Midbrain (tissue), 1 donor: Measurements from ENCODE around the gene HNRNPA3.
A peak's percentile ranks its signal among the peaks of the same experiment; 100 is the strongest.
"Not testable (repeated sequence)": the region's sequence is repeated elsewhere in the genome, so short reads cannot be mapped to it uniquely, and the experiment has no call there.

Experiments
- DNase-seq: peaks from one replicate; lab custom pipeline; 2025; lab: John Stamatoyannopoulos, UW

Gene HNRNPA3

DNA sequence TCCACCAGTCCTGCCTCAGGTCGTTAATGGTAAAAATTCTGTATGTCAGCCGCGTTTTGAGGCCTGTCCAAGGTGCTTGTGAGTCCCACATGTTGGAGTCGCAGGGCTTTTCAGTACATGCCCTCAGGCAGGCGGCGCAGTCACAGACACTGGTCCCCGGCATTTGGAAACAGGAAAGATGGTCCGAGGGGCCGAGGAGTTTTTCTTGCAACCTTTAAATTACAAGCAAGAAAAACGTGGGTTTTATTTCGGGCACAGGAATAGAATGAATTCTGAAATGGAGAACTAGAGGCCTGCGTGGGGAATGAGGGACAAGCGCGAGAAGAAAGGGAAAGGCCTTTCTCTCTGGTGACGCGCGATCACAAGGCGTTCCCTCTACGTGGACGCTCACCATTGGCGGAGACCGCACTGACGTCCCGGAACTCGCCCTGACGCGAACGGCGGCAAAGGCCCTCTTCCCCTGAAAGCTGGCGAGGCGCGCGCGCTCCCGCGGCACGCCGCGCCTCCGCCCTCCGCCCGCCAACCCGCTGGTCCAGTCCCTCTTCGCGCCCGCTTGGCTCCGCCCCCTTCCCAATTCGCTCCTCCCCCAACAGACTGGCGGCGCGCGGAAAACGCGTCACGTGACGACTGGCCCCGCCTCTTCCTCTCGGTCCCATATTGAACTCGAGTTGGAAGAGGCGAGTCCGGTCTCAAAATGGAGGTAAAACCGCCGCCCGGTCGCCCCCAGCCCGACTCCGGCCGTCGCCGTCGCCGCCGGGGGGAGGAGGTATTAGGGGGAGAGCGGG, at the start of gene HNRNPA3:
TSS of gene HNRNPA3 (plus strand) at position 689 of the 785 bp plus-strand sequence. CDS start at position 695, 6 bp downstream.
- DNase-seq = peak; percentile 99

DNA sequence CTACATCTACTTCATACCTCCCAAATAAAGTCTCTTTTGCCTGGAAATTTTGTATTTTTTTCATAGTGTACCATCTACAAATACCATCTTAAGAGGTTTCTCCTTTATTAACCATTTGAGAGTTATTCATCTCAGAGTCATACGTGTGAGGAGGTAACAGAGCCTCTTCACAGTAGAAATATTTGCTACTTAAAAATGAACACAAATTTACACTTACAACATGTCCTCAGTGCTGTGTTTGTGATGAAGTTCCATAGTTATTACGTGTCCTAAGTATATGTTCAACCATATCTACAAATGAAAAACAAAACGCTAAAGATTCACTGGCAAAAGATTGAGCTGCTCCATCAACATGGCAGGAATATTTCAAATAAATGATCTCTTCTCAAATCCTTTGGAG, 48.5 kb upstream of the HNRNPA3 start:
- peak; percentile 54 for DNase-seq

DNA sequence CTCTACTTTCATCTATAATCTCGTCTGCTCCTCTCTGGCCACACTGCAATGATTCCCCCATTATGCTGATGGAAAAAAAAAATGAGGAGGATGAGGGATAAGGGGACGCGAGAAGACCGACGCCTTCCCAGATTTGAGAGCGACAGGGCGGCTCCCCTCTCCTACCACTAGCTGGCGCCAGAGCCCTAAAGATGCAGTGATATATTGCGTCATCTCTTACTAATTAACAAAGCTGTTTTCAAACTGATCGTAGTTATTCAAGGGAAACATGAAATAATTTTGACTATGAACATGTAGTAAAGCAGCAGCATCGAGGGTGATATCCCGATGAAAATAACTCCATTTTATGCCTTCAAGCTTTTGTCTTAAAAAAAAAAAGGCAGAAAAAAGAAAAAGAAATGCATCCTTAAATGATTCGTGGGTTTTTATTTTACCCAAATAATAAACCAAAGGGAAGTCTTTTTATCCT, 48.0 kb upstream of the HNRNPA3 start:
- peak; percentile 93 for DNase-seq

DNA sequence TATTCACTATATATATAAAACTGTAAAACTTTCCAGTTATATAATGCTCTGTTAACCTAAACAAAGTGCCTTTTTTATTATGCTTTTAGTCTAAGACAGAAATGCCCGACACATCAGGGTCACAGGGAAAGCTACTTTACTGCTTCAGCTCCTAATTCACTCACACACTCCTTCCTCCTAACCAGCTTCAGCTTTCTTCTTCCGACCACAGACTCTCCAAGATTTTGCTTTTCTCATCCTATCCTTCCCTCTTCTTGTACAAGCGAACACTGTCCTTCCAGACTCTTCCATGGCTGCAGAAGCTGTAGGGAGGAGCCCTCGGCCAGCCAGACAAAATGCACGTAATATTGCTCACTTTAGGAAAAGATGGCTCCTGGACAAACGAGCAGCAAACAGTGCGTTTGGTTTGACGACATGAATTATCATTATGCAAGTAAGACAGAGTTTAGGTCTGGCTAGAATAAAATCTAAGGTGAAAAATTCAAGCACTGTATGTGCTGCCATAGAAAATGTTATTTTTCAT, 47.5 kb upstream of the HNRNPA3 start:
- DNase-seq = peak; percentile 75

DNA sequence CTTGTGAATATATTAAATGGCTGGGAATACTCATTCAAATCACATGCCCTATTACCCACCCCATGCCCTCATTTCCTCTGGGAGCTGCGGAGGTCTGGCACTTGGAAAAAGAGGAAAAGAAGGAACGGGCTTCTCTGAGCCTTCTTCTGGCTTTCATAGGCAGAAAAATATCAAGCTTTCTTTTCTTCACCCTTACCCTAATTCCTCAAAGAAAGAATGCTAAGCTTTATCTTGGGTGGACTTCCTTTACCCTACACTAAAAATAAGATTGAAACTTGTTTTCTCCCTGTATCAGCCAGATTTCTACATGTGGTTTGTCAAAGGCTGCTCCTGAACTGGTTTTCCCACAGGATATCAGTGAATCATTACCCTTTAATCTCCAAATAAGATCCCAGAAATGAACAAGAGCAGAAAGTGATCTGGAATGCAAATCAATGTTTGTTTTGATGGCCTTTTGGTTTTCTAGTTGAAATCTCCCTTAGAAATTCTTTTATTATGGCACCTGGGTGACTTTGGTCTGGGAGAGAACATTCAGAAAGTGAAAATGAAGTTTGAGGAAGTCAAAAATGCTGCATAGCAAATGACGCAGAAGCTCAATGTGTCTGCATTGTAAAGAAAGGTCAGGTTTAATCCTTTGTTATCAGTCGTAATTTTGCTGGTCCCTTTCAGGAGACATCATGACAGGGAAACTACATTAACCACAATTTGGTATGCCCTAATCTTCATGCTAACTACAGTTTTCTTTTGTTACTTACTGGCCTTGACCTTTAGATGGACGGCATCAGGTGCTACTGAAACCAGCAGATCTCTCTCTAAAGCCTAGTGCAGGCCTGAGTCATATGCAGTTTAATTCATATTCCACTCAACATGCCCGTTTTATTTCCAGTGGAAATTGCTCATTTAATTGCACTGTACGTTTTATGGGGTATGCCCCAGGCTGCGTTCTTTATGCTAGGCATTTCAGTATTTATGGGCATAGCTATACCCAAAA, 46.6 kb upstream of the HNRNPA3 start:
- DNase-seq = peak; percentile 69

DNA sequence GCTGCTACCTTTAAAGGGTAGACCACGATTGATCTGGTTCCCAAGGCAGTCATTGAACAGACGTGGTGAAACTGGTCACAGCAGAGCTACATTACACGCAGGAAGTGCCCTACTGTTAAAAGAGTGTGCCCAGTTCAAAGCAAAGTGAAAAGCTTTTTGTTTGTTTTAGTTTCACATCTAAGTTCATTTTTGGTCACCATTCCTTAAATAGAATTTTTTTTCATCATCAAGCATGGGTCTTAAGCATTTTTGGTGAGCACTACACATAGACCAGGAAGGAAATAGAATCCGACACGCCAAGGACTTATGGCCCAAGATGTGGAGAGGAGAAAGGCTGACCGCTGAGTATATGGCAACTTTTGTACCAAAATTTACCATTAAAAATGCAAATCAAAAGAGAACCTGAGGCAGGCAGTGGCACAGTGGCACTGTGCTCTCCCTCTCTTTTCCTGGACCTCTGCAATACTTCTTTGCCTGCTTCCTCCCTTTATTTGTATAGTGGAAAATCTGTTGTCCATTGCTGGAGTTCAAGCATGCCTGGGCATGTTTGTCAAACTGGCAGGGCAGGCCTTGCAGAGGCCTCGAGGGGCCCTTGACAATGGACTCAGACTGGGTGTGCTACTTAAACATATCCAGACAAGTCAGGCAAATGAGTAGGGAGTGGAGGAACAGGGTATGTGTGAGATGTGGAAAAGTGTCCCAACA, 42.6 kb upstream of the HNRNPA3 start:
- no peak for DNase-seq

DNA sequence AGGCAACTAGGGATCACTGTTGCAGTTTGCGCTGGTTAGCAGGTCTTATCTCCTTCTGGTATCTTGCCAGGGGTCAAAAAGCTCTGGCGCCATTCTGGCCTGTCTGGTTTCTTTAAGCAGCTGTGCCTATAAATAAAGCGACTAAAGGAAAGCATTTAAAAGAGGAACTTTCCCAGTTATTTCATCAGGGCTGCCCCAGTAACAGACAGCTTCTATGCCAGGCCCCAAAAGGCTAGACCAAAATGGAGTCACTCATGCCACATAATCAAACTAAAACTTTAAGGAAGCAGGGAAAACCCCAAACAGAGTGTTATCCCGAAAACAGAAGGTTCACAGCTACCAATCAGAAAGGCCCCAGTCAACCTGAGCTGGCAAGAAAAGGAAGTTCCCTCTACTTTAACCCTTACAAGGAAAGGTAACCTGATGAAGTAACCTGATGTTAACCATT, 41.2 kb upstream of the HNRNPA3 start:
- peak; percentile 23 for DNase-seq

DNA sequence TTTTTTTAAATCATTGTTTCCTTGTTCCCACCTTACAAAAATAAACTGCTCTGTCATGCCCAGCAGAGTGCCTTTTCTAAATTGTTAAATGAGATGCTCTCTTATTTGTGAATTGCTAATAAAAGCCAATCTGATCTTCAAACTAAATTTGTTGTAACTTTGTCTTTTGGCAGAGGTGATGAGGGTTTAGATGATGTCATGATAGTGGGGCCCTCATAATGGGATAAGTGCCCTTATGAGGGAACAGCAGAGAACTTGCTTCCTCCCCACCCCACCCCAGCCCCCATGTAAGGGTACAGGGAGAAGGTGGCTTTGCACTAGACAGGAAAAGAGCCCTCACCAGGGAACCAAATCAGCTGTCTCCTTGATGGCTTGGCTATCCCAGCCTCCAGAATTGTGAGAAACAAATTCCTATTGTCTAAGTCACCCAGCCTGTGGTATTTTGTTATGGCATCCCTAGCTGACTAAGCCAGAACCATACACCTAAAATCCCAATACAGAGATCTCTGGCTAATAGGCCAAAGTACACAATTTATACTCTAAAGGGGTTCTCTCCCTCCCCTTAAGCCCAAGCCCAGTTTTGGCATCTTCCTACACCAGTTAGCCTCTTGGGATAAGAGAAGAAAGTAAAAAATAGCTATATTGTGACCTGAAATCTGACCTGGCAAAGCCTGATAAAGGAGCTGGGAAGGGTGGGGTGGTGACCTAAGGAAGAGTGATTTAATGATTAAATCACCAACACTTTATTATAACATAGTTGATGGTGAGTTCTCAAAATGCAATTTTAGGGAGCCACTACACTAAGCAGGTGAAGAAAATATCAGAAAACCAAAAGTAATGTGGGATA, 40.3 kb upstream of the HNRNPA3 start:
- no peak for DNase-seq

DNA sequence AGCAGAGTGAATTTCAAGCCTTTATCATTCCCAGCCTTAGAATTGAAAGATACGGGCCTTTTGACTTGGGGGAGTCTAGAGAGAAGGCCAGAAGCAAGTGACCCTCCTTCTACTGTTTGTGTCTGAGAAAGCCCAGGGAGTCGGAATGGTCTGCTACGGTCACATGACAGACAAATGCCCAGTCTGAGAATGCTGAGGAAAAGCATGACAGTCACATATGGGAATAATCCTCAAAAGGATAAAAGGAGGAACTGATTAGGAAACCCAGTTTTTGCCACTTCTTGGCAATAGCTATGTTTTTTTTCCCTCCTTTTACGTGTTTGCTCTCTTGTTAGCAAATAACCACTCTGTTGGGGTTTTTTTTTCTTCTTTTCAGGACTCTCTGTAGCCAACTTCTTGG, 38.1 kb upstream of the HNRNPA3 start:
- DNase-seq = no peak

DNA sequence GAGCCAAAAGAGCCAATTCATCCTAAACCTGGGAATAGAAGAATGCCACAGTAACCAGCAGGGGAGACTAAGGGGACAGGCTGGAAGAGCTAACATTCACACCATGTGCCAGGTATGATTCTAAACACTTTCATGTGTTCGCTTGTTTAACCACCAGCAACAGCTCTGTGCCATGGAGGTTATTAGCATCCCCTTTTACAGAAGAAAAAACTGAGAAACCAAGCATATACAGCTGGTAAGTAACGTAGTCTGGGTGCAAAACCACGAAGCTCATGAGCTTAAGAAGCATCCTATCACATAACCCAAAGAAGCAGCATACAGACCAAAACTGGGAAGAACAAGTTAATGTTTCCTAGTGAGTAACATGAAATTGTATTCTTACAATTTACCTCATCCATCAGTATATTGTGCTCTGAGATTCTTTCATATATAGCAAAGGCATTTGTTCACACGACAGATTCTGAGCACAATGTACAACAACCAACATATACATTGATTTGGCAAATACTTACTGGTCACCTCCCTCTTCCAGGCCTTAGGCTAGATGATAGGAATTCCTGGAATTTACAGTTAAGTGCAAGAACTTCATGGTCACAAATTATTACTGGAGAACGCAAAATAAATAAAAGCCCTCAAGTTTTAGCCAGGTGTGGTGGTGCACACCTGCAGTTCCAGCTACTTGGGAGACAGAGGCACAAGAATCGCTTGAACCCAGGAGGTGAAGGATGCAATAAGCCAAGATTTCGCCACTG, 36.5 kb upstream of the HNRNPA3 start:
- DNase-seq = no peak

DNA sequence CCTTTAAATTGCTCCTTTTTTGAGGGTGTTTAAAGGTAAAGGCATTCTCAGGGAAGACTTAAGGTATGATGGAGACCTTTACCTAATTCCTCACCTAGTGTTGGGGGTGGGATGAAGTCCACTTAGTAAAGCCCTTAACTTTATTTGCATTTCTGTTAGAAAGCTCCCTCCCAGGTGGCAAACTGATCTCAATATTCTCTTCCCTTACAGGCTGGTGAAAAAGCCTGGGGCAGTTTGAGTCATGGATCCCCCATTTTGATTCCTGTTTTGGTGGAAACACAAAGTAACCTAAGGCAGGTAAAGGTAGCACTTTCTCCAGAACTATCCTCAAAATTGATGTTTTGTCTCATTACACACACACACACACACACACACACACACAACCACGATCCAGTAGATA, 33.8 kb upstream of the HNRNPA3 start:
- DNase-seq = no peak

DNA sequence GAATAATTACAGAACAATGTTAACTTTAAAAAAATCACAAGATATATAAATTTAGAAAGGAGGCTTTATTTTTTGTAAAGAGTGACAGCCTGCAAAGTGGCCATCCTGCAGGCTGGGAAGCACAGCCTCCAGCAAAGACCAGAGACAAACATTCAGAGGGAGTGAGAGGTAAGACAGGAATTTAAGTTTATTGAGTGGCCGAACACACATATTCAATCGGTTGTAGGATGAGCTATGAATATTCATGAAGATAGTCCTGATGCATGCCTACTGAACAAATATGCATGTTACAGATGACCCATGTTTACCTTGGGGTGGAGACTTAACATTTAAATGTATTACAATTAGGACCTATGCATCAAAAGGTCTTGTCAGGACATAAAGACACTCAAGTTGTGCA, 33.4 kb upstream of the HNRNPA3 start:
- DNase-seq = no peak

DNA sequence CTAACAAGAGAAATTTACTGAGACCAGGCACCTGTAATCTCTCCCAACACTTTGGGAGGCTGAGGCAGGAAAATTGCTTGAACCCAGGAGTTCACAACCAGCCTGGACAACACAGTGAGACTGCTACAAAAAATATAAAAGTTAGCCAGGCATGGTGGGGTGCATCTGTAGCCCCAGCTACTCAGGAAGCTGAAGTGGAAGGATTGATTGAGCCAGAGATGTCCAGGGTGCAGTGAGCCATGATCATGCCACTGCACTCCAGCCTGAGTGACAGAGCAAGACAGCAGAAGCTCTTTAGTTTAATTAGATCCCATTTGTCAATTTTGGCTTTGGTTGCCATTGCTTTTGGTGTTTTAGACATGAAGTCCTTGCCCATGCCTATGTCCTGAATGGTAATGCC, 32.9 kb upstream of the HNRNPA3 start:
- DNase-seq = not testable (repeated sequence)

DNA sequence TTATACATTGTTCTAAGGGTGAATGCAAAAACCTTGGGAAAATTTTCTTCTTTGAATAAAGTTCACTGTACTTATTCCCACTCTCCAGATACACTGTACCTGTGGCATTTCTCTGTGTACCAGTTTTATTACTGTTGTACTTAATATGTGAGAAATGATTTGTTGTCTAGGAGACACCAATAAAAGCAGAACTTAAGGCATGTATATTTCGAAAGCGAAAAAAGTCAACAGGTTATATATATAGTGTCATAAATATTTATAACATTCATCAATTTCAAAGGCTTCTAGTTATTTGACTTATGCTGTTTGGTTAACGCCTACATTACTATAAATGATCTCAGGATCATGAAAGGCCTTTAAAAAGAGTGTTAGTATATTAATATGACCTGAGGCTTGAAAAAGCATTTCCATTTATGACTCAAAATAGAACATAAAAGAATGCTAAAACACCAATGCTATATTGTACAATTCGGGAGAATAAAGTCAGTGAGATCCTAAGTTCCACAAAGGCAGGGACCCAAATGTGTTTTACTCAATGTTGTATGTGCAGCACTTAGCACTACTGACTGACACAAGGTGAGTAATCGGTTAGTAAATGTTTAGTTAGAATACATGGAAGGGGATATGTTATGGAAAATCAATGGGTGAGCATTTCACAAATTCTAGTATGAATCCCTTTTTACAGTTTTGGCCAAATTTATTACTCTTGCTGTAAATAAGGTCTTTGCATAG, 32.2 kb upstream of the HNRNPA3 start:
- no peak for DNase-seq

DNA sequence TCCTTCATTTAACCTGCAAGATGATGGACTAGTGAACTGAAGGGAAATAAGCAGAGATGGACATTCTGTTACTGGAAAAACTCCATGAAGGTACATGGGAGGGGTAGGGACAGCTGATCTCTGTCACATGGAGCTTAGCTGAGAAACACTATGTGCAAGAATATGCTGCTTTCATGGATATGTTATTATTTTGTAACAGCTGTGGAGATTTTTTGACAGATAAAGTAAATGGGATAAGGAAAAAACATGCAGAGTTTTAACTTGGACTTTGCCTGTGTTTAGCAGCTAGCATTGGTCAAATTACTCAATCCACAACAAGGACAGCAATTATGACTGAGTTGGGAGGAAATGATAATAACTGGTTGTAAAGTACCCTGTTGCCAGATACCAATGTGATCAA, 28.7 kb upstream of the HNRNPA3 start:
- DNase-seq = no peak

DNA sequence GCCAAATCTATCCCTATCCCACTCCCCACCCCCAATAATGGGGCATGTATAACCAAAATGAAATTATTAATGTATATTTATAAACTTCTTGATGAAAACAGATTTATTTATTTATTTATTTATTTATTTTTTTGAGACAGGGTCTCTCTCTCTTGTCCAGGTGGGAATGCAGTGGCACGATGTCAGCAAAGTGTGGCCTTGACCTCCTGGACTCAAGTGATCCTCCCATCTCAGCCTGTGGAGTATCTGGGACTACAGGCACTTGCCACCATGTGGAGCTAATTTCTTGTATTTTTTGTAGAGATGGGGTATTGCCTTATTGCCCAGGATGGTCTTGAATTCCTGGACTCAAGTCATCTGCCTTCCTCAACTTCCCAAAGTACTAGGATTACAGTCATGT, 28.0 kb upstream of the HNRNPA3 start:
- DNase-seq = no peak

DNA sequence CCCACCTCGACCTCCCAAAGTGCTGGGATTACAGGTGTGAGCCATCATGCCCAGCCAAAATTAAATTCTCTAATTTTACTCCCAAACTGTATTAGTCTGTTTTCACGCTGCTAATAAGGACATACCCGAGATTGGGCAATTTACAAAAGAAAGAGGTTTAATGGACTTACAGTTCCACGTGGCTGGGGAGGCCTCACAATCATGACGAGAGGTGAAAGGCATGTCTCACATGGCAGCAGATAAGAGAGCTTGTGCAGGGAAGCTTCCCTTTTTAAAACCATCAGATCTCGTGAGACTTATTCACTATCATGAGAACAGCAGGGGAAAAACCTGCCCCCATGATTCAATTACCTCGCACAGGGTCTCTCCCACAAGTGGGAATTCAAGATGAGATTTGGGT, 26.6 kb upstream of the HNRNPA3 start:
- DNase-seq = not testable (repeated sequence)

DNA sequence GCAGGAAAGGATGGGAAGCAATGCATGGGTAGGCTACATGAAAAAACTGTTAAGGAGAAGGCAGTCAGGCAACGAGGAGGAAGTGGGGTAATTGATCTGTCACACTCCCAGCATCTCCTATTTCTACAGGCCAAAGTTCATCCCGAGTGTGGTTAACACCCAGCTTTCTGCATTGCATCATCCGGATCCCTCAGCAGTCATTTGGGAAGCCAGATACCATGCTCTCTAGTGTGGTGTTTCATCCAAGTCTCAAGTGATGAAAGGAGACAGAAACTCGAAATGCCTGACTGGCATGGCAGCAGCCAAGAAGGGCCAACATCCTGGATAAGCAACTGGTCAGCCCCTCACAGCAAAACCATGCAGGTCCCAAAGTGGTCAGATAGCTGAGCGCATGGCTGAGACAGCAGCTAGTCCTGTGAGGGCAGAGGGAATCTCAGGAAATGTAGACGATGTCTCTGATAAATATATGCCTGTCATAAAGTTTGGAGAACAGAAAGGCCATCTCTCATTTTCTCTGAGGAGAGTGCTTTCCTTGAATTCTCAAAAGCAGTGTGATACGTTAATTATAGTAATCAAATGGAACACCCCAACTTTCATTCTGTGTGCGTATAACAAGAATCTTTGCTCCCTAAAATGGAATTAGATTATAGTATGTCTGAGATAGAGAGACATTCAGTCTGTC, 24.8 kb upstream of the HNRNPA3 start:
- DNase-seq = no peak
